HepG2 (cell line): ENCODE results near the gene DNAJC5. TPM values are rescaled to one million over a fixed set of nuclear protein-coding genes. Genes with fewer than 3 reads are reported as not detected.

Experiments used
- ATAC-seq: fragments of 200-7000 bp; cut with Tn5 transposase; 3 replicates; pipeline ENCODE4 v1.9.1; 2020; ENCODE audit warnings: mild to moderate bottlenecking, moderate library complexity
- BruUV-seq: library from RNA; stranded (reverse); fragments of 400-500 nt; replicated peaks from 2 replicates; lab custom pipeline; 2021; lab: Mats Ljungman, UMichigan
- CTCF ChIA-PET: fragments of 300-600 bp; formaldehyde crosslinking; extraction: SDS; loops from one replicate; lab custom pipeline; 2021; ENCODE audit warnings: low total read pairs, inconsistent platforms, low intra/inter-chr PET ratio; lab: Yijun Ruan, JAX
- POLR2A ChIA-PET: fragments of 350-600 bp; sonication (Branson Sonifier 250); formaldehyde crosslinking; loops from one replicate; lab custom pipeline; 2020; ENCODE audit warnings: antibody characterized with exemption, inconsistent platforms; lab: Yijun Ruan, JAX
- DNase-seq: peaks from one replicate; pipeline ENCODE4 v3.0.0-alpha.2; 2015; ENCODE audit warnings: low spot score
- FAIRE-seq: peaks from 3 replicates; lab custom pipeline; 2011; peaks lifted over from hg19 to GRCh38; lab: Jason Lieb, UNC
- H2AFZ ChIP-seq: one replicate; pipeline ENCODE4 v1.6.1; 2011; ENCODE audit warnings: low read length, inconsistent platforms
- H3K27ac ChIP-seq: fragments of 300-600 bp; 3 replicates; pipeline ENCODE4 v1.8.0; 2011; ENCODE audit warnings: mixed run types, mild to moderate bottlenecking, mixed read lengths, low read length, inconsistent platforms; ENCODE audit not compliant: insufficient read depth; ENCODE audit errors: extremely low read length
- H3K27me3 ChIP-seq, 2 experiments: fragments of 200-600 bp in 1 of 2; 2 replicates in 1 of 2; 3 replicates in 1 of 2; pipeline versions ENCODE4 v1.6.0 to v1.8.0; 2011; ENCODE audit warnings: low read length in 2 of 2, mild to moderate bottlenecking in 2 of 2, moderate library complexity in 2 of 2, inconsistent platforms in 1 of 2; ENCODE audit not compliant: insufficient read depth in 2 of 2, control insufficient read depth in 1 of 2
- H3K36me3 ChIP-seq, 2 experiments: fragments of 200-600 bp in 1 of 2; replicated peaks in 1 of 2; 2 replicates in 1 of 2; 3 replicates in 1 of 2; pipeline versions ENCODE4 v1.5.1 to v1.8.0; 2011; ENCODE audit warnings: low read length in 2 of 2, inconsistent platforms in 1 of 2; ENCODE audit not compliant: insufficient read depth in 2 of 2, control insufficient read depth in 1 of 2
- H3K4me1 ChIP-seq: 2 replicates; pipeline ENCODE4 v1.5.1; 2012; ENCODE audit warnings: low read length, inconsistent platforms; ENCODE audit not compliant: insufficient read depth
- H3K4me2 ChIP-seq: 2 replicates; pipeline ENCODE4 v1.6.0; 2011; ENCODE audit warnings: low read depth, low read length, inconsistent platforms
- H3K4me3 ChIP-seq, 3 experiments: fragments of 200-600 bp in 1 of 3; sonication (generic), shearing (Covaris generic) in 1 of 3; replicated peaks in 1 of 3; 2 replicates each; pipeline ENCODE4 v1.5.1; 2011 to 2016; ENCODE audit warnings: low read length in 3 of 3, inconsistent platforms in 2 of 3, low read depth in 2 of 3, mild to moderate bottlenecking in 2 of 3, control low read depth in 1 of 3, mixed read lengths in 1 of 3; ENCODE audit not compliant: insufficient read depth in 1 of 3
- H3K79me2 ChIP-seq: one replicate; pipeline ENCODE4 v1.6.1; 2011; ENCODE audit warnings: low read length, inconsistent platforms; ENCODE audit not compliant: insufficient read depth
- H3K9ac ChIP-seq: 2 replicates; pipeline ENCODE4 v1.6.0; 2011; ENCODE audit warnings: mild to moderate bottlenecking, low read depth, low read length, inconsistent platforms; ENCODE audit not compliant: insufficient read depth
- H3K9me3 ChIP-seq: 2 replicates; pipeline ENCODE4 v1.5.1; 2012; ENCODE audit warnings: mild to moderate bottlenecking, low read length
- H4K20me1 ChIP-seq: 2 replicates; pipeline ENCODE4 v1.6.0; 2011; ENCODE audit warnings: inconsistent platforms, mild to moderate bottlenecking, low read length, moderate library complexity; ENCODE audit not compliant: insufficient read depth
- GATAD1 ChIP-seq: IDR thresholded peaks from 2 replicates; pipeline ENCODE4 v1.6.1; 2016; ENCODE audit warnings: missing genetic modification reagents, missing compliant biosample characterization
- NFKB2 ChIP-seq: sonication (generic); formaldehyde crosslinking; IDR thresholded peaks from 2 replicates; pipeline ENCODE4 v1.4.0; 2020; ENCODE audit warnings: missing genetic modification reagents, borderline replicate concordance
- PTBP1 ChIP-seq: fragments of 200-400 bp; formaldehyde crosslinking; IDR thresholded peaks from 2 replicates; pipeline ENCODE4 v1.6.1; 2018; ENCODE audit warnings: low read length, low read depth; ENCODE audit not compliant: poor library complexity, severe bottlenecking
- RBM22 ChIP-seq: fragments of 200-400 bp; formaldehyde crosslinking; optimal IDR thresholded peaks from 2 replicates; pipeline ENCODE3; 2017; ENCODE audit warnings: mild to moderate bottlenecking, low read length, moderate library complexity
- TBL1XR1 ChIP-seq: fragments of 150-350 bp; IDR thresholded peaks from 2 replicates; pipeline ENCODE4 v1.6.1; 2014; ENCODE audit warnings: borderline replicate concordance, low read length; ENCODE audit not compliant: partially characterized antibody
- TSC22D2 ChIP-seq: sonication (generic); formaldehyde crosslinking; IDR thresholded peaks from 2 replicates; pipeline ENCODE4 v1.5.1; 2020; ENCODE audit warnings: missing genetic modification reagents, mild to moderate bottlenecking, borderline replicate concordance
- ZBTB40 ChIP-seq, 2 experiments: fragments of 450-650 bp in 1 of 2; sonication (generic) in 1 of 2; formaldehyde crosslinking in 1 of 2; IDR thresholded peaks; 2 replicates each; pipeline versions ENCODE4 v1.6.1 to v1.8.0; 2016 to 2022; ENCODE audit warnings: antibody characterized with exemption in 1 of 2, mild to moderate bottlenecking in 1 of 2, missing genetic modification reagents in 1 of 2
- ZFP91 ChIP-seq: sonication (generic); formaldehyde crosslinking; IDR thresholded peaks from 2 replicates; pipeline ENCODE4 v1.9.0; 2022; ENCODE audit warnings: missing genetic modification reagents, mild to moderate bottlenecking, borderline replicate concordance
- ZNF343 ChIP-seq: sonication (generic); formaldehyde crosslinking; IDR thresholded peaks from 2 replicates; pipeline ENCODE4 v1.4.0; 2020; ENCODE audit warnings: mild to moderate bottlenecking, missing genetic modification reagents
- ZNF441 ChIP-seq: sonication (generic); formaldehyde crosslinking; IDR thresholded peaks from 2 replicates; pipeline ENCODE4 v1.7.0; 2021; ENCODE audit warnings: missing genetic modification reagents, borderline replicate concordance
- ZNF549 ChIP-seq: sonication (generic); formaldehyde crosslinking; IDR thresholded peaks from 2 replicates; pipeline ENCODE4 v1.5.0; 2020; ENCODE audit warnings: missing genetic modification reagents
- ZNF556 ChIP-seq: sonication (generic); formaldehyde crosslinking; IDR thresholded peaks from 2 replicates; pipeline ENCODE4 v1.4.0; 2020; ENCODE audit warnings: mild to moderate bottlenecking, missing genetic modification reagents, borderline replicate concordance
- ZSCAN25 ChIP-seq: sonication (generic); formaldehyde crosslinking; IDR thresholded peaks from 2 replicates; pipeline ENCODE4 v1.8.0; 2022; ENCODE audit warnings: mild to moderate bottlenecking, missing genetic modification reagents
- WGBS: methylation state at CpG from one replicate; pipeline ENCODE4 v1.1.6; 2017; ENCODE audit warnings: low lambda C conversion rate; 5-methylcytosine and 5-hydroxymethylcytosine counted together
- in situ Hi-C: cut with HindIII; loops from 2 replicates; pipeline ENCODE4 v1.10.0; 2017; ENCODE audit warnings: low pct_unique_long_range_greater_than_20kb; ENCODE audit not compliant: extremely low pct_ligation_motif_present
- intact Hi-C: fragments of 100-400 bp; cut with micrococcal nuclease; formaldehyde crosslinking; loops from one replicate; pipeline ENCODE4 v1.10.0; 2022; ENCODE audit not compliant: unreplicated experiment
- polyA plus RNA-seq, 8 experiments: library from polyadenylated mRNA; depleted of rRNA in 3 of 8; stranded (reverse) in 7 of 8; unstranded in 1 of 8; fragments of >200 nt; fragmentation: Illumina TruSeq in 4 of 8; extraction: Trizol in 4 of 8; gene quantifications; 2 replicates each; pipeline versions ENCODE4 v1.2.1 to v1.2.3, GENCODE V29; 2011 to 2016; ENCODE audit warnings: low read depth in 4 of 8, missing spikeins in 1 of 8, mixed read lengths in 1 of 8; ENCODE audit not compliant: insufficient read depth in 1 of 8
- total RNA-seq, 5 experiments: library from RNA; depleted of rRNA; stranded (reverse); fragments of >200 nt; fragmentation: Illumina TruSeq; extraction: Trizol; gene quantifications; 2 replicates each; pipeline ENCODE4 v1.2.3, GENCODE V29; 2016; ENCODE audit warnings: low read depth in 1 of 5

The DNAJC5 gene
- total and polyA plus RNA-seq, 2 of the 13 experiments (the other 11 are each of a cell fraction or from before 2014, with no cell fraction given) = 42.8 to 64.5 TPM

GRCh38 chr20:63947638-63948456 is 52.9 kb downstream of the DNAJC5 start:
- ATAC-seq (no peak), DNase-seq (no peak), FAIRE-seq (no peak)
- Histone ChIP-seq H3K79me2 (peaks cover 65% of the 10 kb centered on the region), H4K20me1 (peaks cover 84% of the 10 kb centered on the region), H3K27me3 (no peaks in the 10 kb centered on the region), H3K36me3 (peaks cover 38 to 52% of the 10 kb centered on the region in 2 experiments), H3K4me2 (no peak overlapping the region), H3K9ac (no peak overlapping the region), H3K4me3 (no peak overlapping the region), H2AFZ (no peak overlapping the region), H3K9me3 (no peaks in the 10 kb centered on the region), H3K4me1 (peaks cover 45% of the 10 kb centered on the region), H3K27ac (peak overlapping the region; percentile 82)
- in situ Hi-C loops (no loop called here), intact Hi-C loops (no loop called here)
- ChIA-PET POLR2A (no interaction called here), CTCF (no interaction called here)
- BruUV-seq = no TSS peak
- WGBS = 93% methylated on average over 27 of the region's 27 CpGs
- no peak for TF ChIP-seq GATAD1 (CRISPR knock-in tag)
- TF ChIP-seq TSC22D2 = no peak
- TF ChIP-seq ZNF441 = no peak
- no peak for TF ChIP-seq ZSCAN25 (CRISPR knock-in tag)
- TF ChIP-seq NFKB2 (CRISPR knock-in tag) = no peak
- TF ChIP-seq ZFP91 = peak; percentile 32; the same call in 1 of the 2 replicates
- TF ChIP-seq ZNF549 = no peak
- TF ChIP-seq ZBTB40 (IDR thresholded peaks at IDR 0.05) = no peak
- no peak for TF ChIP-seq ZBTB40 (CRISPR knock-in tag; IDR thresholded peaks at IDR 0.05)
- TF ChIP-seq ZNF556 (CRISPR knock-in tag) = no peak
- TF ChIP-seq RBM22 = peak; percentile 5
- no peak for TF ChIP-seq TBL1XR1
- 0 out of 2 replicates have a peak, but pooled peaks have one; percentile 9 for TF ChIP-seq ZNF343 (CRISPR knock-in tag)
- TF ChIP-seq PTBP1 = peak; percentile 71
